Left ventricle myocardium inferior (tissue), 1 donor: ENCODE data around the gene PDE4B. TPM values are rescaled to one million over a fixed set of nuclear protein-coding genes. Genes with fewer than 3 reads are reported as not detected.

Experiments
- DNase-seq: peaks from one replicate; pipeline ENCODE4 v3.0.0-alpha.2; 2020
- H3K27ac ChIP-seq: fragments of 200-600 bp; replicated peaks from 2 replicates; pipeline ENCODE4 v1.8.0; 2021
- H3K27me3 ChIP-seq: fragments of 200-600 bp; 2 replicates; pipeline ENCODE4 v1.8.0; 2021; ENCODE audit warnings: low read depth
- H3K36me3 ChIP-seq: fragments of 200-600 bp; 2 replicates; pipeline ENCODE4 v1.8.0; 2021
- H3K4me1 ChIP-seq: fragments of 200-600 bp; 2 replicates; pipeline ENCODE4 v1.8.0; 2021
- H3K4me3 ChIP-seq: fragments of 200-600 bp; 2 replicates; pipeline ENCODE4 v1.8.0; 2021; ENCODE audit warnings: mild to moderate bottlenecking, moderate library complexity
- H3K9me3 ChIP-seq: fragments of 200-600 bp; replicated peaks from 2 replicates; pipeline ENCODE4 v1.8.0; 2021
- CTCF ChIP-seq: fragments of 200-600 bp; IDR thresholded peaks from 2 replicates; pipeline ENCODE4 v1.8.0; 2021; ENCODE audit warnings: antibody characterized with exemption, mild to moderate bottlenecking, borderline replicate concordance
- intact Hi-C: fragments of 100-400 bp; cut with micrococcal nuclease; formaldehyde crosslinking; loops from one replicate; pipeline ENCODE4 v1.11.0; 2022
- total RNA-seq: library from RNA; stranded (reverse); fragmentation: NEBNext Ultra II Directional; extraction: Animal tissue kit (Norgen Biotek cat#: 25700); gene quantifications from one replicate; pipeline ENCODE4 v1.2.1, GENCODE V29; 2021
- donor health status: DM: no; HTN: yes; CAD: no; lungs with severe emphysema.

PDE4B gene
- total RNA-seq, 1 donor from 2014 or later, result 3.5 TPM

DNA sequence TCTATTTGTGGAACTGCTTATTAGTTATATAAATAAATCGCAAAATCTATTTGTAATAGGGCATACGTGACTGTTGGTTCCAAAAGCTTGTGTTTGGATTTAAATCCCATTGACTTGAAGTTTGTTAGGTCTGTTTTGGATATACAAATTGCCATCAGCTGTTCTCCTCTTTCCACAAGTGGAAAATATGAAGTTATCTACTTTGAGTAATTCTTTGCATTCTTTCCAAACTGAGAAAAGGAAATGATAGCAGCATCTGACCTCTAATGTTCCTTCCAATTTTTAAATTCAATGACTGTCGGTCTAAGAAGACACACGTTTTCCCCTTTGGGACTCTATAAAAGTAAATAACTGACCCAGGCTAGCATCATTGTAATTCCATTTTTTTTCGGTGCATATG, 575.6 kb downstream of the PDE4B start:
- Histone ChIP-seq H3K27ac (peak overlapping the region; percentile 3), H3K27me3 (no peaks in the 10 kb centered on the region), H3K36me3 (peaks cover 85% of the 10 kb centered on the region), H3K4me3 (no peak overlapping the region), H3K9me3 (no peaks in the 10 kb centered on the region), H3K4me1 (peaks cover 39% of the 10 kb centered on the region)
- DNase-seq, result no peak
- intact Hi-C loops, result no loop called here
- TF ChIP-seq CTCF, result no peak

DNA sequence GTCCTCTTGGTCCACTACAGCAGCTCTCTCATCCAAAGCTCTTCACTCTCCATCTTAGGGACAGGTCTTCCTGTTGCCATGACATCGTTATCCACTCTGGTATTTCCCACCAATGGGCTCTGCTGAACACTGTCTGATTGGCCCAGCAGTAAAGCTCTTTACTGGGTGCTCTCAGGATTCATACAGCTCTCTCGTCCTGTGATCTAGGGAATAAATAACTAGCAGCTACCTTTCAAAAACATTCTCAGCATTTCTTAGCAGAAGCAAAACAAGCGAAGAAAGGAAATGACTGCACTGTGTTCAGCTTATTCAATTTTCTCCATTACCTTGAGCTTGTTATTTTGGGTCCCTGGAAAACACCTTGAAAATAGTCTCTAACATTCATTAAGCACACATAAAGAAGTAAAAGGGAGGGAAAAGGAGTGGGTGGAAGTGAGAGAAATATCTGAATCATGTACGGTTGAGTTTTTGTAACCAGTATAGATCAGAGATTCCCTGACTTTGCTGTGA, 577.8 kb downstream of the PDE4B start:
- peak overlapping the region; percentile 66 for H3K27ac ChIP-seq
- no peaks in the 10 kb centered on the region for H3K9me3 ChIP-seq
- peaks cover 62% of the 10 kb centered on the region for H3K4me1 ChIP-seq
- no peaks in the 10 kb centered on the region for H3K27me3 ChIP-seq
- H3K4me3 ChIP-seq, result no peak overlapping the region
- no peak for TF ChIP-seq CTCF
- no peak for DNase-seq
- intact Hi-C loops, result no loop called here
- peaks cover 65% of the 10 kb centered on the region for H3K36me3 ChIP-seq

- H3K9me3 ChIP-seq, result no peaks in the 10 kb centered on the region
- intact Hi-C loops, result no loop called here
- peaks cover 63% of the 10 kb centered on the region for H3K4me1 ChIP-seq
- no peak for TF ChIP-seq CTCF
- peak overlapping the region; percentile 66 for H3K27ac ChIP-seq
- no peak for DNase-seq
- H3K4me3 ChIP-seq, result no peak overlapping the region
- peaks cover 56% of the 10 kb centered on the region for H3K36me3 ChIP-seq
- H3K27me3 ChIP-seq, result no peaks in the 10 kb centered on the region
Observed at GRCh38 chr1:66371233-66372005, 578.7 kb downstream of the PDE4B start.

GRCh38 chr1:66372522-66373101, 579.9 kb downstream of the PDE4B start:
- TF ChIP-seq CTCF, result no peak
- intact Hi-C loops, result no loop called here
- peaks cover 44% of the 10 kb centered on the region for H3K36me3 ChIP-seq
- no peak overlapping the region for H3K4me3 ChIP-seq
- peak overlapping the region; percentile 66 for H3K27ac ChIP-seq
- H3K9me3 ChIP-seq, result no peaks in the 10 kb centered on the region
- H3K27me3 ChIP-seq, result no peaks in the 10 kb centered on the region
- H3K4me1 ChIP-seq, result peaks cover 60% of the 10 kb centered on the region
- no peak for DNase-seq

- no peaks in the 10 kb centered on the region for H3K9me3 ChIP-seq
- H3K27ac ChIP-seq, result peak overlapping the region; percentile 66
- intact Hi-C loops, result no loop called here
- H3K27me3 ChIP-seq, result no peaks in the 10 kb centered on the region
- no peak for TF ChIP-seq CTCF
- H3K4me3 ChIP-seq, result no peak overlapping the region
- H3K4me1 ChIP-seq, result peaks cover 54% of the 10 kb centered on the region
- no peak for DNase-seq
- H3K36me3 ChIP-seq, result peaks cover 38% of the 10 kb centered on the region
Observed at GRCh38 chr1:66373157-66373591, 580.5 kb downstream of the PDE4B start.
